HUES48 (cell line): ENCODE results near the gene SPAG6.
A peak's percentile ranks its signal among the peaks of the same experiment; 100 is the strongest.

Experiments
- H3K27ac ChIP-seq: one replicate; pipeline ENCODE4 v1.7.0; 2013; ENCODE audit warnings: low read depth, low read length, inconsistent platforms
- H3K27me3 ChIP-seq: 2 replicates; pipeline ENCODE4 v1.6.1; 2013; ENCODE audit warnings: mild to moderate bottlenecking, low read length; ENCODE audit not compliant: control insufficient read depth, insufficient read depth
- H3K36me3 ChIP-seq: 2 replicates; pipeline ENCODE4 v1.6.1; 2013; ENCODE audit warnings: low read length; ENCODE audit not compliant: control insufficient read depth, insufficient read depth
- H3K4me1 ChIP-seq: 2 replicates; pipeline ENCODE4 v1.6.1; 2013; ENCODE audit warnings: mild to moderate bottlenecking, low read length; ENCODE audit not compliant: control insufficient read depth, insufficient read depth
- H3K4me3 ChIP-seq: 2 replicates; pipeline ENCODE4 v1.5.1; 2013; ENCODE audit warnings: mild to moderate bottlenecking, low read depth, low read length
- H3K9ac ChIP-seq: 2 replicates; pipeline ENCODE4 v1.6.1; 2013; ENCODE audit warnings: mild to moderate bottlenecking, low read depth, low read length, moderate library complexity
- H3K9me3 ChIP-seq: 2 replicates; pipeline ENCODE4 v1.6.1; 2013; ENCODE audit warnings: low read length; ENCODE audit not compliant: control insufficient read depth, insufficient read depth

The SPAG6 gene

DNA sequence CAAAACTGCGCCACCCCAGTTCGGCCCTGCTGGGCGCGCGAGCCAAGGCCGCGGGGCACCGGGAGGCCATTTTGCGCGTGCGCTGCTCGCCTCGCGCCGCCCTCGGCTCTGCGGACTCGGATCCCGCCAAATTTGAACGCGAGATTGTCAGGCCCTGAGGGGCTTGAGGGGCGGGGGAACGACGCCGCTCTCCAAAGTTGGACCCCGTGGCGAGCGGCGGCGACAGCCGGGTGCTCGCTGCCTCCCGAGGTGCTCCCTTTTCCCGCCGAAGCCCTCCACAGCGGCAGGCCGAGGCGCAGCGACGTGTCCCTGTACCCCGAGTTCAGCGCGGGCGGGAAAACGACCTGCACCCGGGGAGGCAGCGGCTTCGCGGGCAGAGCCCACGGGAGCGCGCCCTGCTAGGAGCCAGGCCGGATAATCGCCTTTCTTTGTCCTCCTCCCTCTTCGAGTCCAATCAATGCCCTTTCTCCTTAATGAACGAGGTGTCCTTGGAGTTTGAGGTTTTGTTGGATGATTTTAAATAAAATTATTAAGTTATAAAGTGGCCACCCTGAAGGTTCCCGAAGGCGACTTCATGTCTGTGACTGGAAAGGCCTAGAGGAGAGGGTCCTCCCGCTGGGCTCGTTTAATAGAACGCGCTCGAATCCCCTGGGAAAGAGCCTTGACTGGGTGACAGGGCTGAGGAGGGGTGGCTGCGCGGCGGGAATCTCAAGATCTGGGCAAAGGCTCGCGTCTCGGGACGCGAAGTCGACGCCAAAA, 10.7 kb upstream of the SPAG6 start:
- Histone ChIP-seq H3K36me3 (no peaks in the 10 kb centered on the region), H3K27me3 (peaks cover 100% of the 10 kb centered on the region), H3K27ac (no peak overlapping the region), H3K9ac (no peak overlapping the region), H3K4me3 (peak overlapping the region; percentile 52), H3K9me3 (no peaks in the 10 kb centered on the region), H3K4me1 (peaks cover 39% of the 10 kb centered on the region)

DNA sequence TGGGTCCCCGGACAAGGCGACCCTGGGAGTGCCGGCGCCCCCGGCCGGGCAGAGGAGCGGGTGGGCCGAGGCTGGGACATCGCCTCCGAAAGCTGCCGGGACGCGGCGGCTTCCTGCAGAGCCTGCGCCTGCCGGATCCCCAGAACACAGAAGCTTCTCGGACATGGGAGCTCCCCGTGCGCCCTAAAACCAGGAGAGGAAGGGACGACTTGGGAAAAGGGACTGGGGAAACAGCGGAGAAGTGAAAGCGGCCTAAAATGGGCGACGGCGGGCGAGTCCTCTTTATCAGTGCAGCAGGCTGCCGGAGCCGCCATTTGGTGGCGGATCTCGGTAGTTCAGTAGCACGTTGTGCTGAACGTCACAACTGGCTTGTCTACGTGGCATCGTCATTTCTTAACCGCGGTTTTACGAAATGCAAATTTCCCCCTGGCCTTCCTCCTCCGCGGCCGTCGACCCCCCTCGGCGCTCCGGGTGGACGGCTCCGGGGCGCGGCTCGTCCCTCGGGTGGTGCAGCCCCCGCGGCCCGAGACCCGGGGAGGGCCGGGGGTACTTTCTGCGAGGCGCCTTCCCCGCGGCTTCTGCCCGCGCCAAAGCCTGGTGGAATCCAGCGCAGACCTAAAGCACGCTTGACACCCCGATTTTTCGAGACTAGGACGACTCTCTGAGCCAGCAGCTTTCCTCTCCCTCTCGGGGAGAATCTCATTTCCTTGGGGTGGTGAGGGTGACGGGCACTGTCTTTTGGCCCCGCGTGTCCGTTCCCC, 9.9 kb upstream of the SPAG6 start:
- Histone ChIP-seq H3K4me3 (peak overlapping the region; percentile 52), H3K9me3 (no peaks in the 10 kb centered on the region), H3K9ac (no peak overlapping the region), H3K4me1 (peaks cover 45% of the 10 kb centered on the region), H3K36me3 (no peaks in the 10 kb centered on the region), H3K27ac (no peak overlapping the region), H3K27me3 (peaks cover 100% of the 10 kb centered on the region)

DNA sequence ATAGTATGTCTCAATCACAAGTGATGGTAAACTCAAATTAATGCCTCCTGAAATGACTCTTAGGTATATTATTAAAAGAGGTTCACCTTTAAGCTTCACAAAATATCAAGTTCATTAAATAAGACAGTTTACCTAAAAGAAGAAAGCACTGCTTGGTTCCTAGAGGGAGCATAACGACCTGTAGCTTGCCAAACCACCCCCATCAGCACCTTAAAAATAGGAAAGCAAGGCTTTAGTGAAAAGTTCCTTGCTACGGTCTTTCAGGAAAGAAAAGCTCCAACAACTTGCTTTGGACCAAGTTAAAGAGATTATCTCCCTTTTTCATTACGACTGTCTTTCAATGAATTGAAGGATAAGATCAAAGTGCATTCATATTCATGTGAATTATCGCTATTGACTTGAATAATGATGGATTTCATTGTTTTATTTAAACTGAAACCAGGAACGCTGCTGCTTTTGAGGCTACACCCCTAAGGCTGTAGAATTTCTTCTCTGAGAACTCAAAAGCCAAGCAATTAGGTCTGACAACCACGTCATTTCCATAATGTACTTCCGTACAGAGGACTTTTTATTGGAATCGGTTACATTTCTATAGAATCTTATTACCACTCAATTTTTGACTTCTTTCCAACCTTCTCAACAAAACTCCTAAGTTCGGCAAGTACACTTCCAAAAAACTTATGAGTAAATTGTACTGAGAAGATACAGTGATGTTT, 7.0 kb upstream of the SPAG6 start:
- no peak overlapping the region for H3K9ac ChIP-seq
- H3K27me3 ChIP-seq = peaks cover 100% of the 10 kb centered on the region
- H3K36me3 ChIP-seq = no peaks in the 10 kb centered on the region
- H3K4me1 ChIP-seq = peaks cover 29% of the 10 kb centered on the region
- H3K27ac ChIP-seq = no peak overlapping the region
- H3K4me3 ChIP-seq = no peak overlapping the region
- no peaks in the 10 kb centered on the region for H3K9me3 ChIP-seq

DNA sequence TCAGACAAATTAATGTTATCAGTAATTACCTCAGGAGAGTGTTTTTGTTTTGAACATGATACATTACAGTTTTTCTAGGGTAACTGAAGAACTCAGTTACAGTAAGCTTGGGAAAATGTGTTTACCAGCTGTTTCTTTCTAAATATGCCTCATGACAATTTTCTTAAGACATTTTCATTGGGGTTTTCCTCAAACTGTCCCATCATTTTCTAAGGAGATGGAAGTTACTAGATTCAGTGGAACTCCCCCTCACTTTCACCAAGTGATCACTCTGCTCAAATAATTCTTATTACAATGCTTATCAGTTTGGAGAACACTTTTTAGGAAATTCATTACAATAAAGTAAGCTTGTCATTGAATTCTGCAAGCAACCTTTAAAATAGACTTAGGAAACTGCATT, 6.4 kb upstream of the SPAG6 start:
- H3K27ac ChIP-seq = no peak overlapping the region
- peaks cover 23% of the 10 kb centered on the region for H3K4me1 ChIP-seq
- no peaks in the 10 kb centered on the region for H3K9me3 ChIP-seq
- no peaks in the 10 kb centered on the region for H3K36me3 ChIP-seq
- H3K27me3 ChIP-seq = peaks cover 100% of the 10 kb centered on the region
- H3K9ac ChIP-seq = no peak overlapping the region
- no peak overlapping the region for H3K4me3 ChIP-seq

DNA sequence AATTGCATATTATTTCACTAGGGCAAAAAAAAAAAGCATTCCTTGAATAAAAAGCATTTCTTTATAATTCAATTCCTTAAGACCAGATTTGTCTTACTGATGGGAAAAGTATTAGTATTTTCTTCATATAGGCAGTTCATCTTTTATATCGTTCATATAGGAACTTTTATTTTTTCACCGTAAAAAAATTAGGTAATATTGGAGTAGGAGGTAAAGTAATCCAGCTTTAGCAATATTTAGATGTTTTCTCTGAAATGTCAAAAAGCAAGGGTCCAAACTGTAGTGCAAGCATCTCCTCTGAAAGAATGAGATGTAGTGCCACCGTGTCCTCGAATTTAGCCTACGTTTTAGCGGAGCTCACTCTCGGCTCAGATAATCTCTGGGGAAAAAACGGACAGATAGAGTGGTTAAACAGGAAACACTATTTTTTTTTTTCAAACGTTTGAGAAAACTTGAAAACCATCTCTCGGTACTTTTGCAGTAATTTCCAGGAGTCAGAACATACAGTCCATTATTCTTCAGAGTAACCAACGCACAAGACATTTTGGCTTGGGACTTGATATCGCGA, 5.5 kb upstream of the SPAG6 start:
- Histone ChIP-seq H3K9me3 (no peaks in the 10 kb centered on the region), H3K27me3 (peaks cover 100% of the 10 kb centered on the region), H3K36me3 (no peaks in the 10 kb centered on the region), H3K4me3 (peak overlapping the region; percentile 62), H3K27ac (no peak overlapping the region), H3K9ac (no peak overlapping the region), H3K4me1 (peaks cover 21% of the 10 kb centered on the region)

DNA sequence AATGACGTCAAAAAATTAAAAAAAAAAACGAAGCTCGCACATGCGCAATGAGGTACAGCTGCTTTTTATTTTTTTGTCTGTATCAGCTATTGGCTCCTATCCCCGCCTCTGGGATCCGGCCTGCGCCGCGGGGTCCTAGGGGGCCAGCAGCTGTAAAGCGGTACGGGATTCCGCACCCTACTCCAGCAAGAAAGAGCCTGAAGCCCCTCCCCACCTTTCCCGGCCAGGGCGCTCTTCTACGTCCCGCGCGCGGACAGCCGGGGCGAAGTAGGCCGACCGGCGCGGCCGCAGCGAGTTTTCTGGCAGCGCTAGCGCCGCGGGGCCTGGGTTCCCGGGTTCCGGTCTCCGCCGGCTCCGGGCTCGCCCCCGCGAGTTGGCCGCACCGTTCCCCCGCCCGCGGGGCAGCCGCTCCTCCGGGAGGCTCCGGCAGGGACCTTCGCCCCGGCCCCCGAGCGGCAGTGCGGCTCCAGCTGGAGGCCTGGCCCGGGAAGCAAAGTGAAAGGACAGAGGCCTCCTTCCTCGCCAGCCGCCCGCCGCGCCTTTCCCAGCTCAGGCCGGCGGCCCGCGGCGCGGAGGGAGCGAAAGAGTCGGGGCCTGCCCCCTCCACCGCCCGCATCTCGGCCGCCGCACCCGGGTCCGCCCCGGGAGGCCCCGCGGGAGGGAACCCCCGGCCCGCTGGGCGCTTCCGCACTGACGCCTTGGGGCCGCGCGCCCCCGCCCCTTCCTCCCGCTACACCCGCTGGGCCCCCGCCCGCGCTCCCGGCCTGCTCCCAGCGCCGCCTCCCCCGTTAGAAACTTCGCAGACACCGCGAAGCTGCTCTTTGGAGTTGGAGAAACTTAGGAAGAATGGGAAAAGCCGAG, 4.7 kb upstream of the SPAG6 start:
- peaks cover 21% of the 10 kb centered on the region for H3K4me1 ChIP-seq
- no peaks in the 10 kb centered on the region for H3K9me3 ChIP-seq
- no peaks in the 10 kb centered on the region for H3K36me3 ChIP-seq
- H3K27ac ChIP-seq = no peak overlapping the region
- H3K4me3 ChIP-seq = peak overlapping the region; percentile 62
- peaks cover 100% of the 10 kb centered on the region for H3K27me3 ChIP-seq
- H3K9ac ChIP-seq = no peak overlapping the region

DNA sequence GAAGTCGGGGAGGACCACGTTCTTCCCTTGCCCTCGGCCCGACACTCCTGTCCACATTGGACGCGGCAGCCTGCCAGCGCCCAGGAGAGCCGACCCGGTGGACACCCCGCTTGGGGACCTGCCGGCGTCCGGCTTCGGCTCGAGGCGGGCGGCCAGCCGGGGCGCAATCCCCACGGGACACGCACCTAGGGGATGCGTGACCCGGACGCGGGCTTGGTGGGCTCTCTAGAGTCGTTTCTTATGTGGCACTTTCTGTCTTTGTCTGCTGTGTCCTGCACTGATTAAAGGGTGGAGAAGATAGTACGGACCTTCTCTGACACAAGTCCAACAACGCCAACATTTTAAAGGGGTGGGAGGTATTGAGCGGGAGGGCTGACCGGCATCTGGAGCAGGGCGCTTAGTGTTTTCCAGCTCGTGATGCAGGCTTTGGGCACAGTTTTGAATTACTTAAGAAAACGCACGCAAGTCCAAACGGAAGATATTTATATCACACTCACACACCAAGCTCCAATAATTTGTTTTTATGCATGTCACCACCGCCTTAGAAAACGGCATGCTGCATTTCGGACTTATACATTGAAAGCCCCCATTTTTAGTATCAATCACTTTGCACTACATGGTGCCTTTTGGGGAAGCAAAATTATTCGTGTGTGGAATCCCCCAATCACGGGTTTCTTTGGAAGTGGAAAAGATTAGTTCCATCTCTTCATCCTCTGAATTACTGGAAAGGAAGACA, 3.9 kb upstream of the SPAG6 start:
- H3K27ac ChIP-seq = no peak overlapping the region
- no peak overlapping the region for H3K9ac ChIP-seq
- peaks cover 25% of the 10 kb centered on the region for H3K4me1 ChIP-seq
- H3K27me3 ChIP-seq = peaks cover 100% of the 10 kb centered on the region
- H3K9me3 ChIP-seq = no peaks in the 10 kb centered on the region
- peak overlapping the region; percentile 62 for H3K4me3 ChIP-seq
- H3K36me3 ChIP-seq = no peaks in the 10 kb centered on the region

DNA sequence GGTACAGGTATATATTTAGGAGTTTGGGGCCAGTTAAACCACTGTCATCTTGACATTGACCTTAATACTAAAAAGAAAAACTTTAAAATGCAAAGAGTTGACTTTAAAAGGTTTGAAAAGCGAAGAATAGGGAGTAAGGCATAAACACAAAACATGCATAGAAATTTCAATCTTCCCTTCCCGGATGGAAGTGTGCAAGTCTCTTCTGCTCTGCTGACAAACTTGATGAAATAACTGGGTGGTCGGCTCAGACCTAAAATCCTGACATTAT, 3.4 kb upstream of the SPAG6 start:
- peaks cover 25% of the 10 kb centered on the region for H3K4me1 ChIP-seq
- no peak overlapping the region for H3K4me3 ChIP-seq
- no peaks in the 10 kb centered on the region for H3K9me3 ChIP-seq
- H3K27ac ChIP-seq = no peak overlapping the region
- no peaks in the 10 kb centered on the region for H3K36me3 ChIP-seq
- no peak overlapping the region for H3K9ac ChIP-seq
- peaks cover 100% of the 10 kb centered on the region for H3K27me3 ChIP-seq

DNA sequence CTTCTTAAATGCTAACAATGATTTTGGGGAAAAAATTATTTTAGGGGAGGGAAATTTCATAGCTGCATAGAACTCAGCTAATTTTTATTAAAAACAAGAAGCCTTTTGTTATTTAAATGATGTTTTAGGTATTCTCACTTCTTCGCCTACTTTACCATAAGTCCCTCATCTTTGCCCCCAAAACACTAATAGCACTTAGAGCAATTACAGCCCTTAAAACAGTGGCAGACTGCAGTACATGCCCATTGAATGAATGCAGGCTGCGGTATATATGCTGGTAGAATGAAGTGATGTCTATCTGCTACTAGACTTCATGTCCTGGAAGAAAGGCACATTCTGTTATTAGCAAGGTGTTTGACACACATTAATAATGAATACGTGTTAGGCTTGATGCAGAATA, 2.9 kb upstream of the SPAG6 start:
- H3K4me1 ChIP-seq = peaks cover 20% of the 10 kb centered on the region
- H3K4me3 ChIP-seq = no peak overlapping the region
- H3K27me3 ChIP-seq = peaks cover 100% of the 10 kb centered on the region
- no peak overlapping the region for H3K9ac ChIP-seq
- H3K27ac ChIP-seq = no peak overlapping the region
- no peaks in the 10 kb centered on the region for H3K36me3 ChIP-seq
- no peaks in the 10 kb centered on the region for H3K9me3 ChIP-seq

DNA sequence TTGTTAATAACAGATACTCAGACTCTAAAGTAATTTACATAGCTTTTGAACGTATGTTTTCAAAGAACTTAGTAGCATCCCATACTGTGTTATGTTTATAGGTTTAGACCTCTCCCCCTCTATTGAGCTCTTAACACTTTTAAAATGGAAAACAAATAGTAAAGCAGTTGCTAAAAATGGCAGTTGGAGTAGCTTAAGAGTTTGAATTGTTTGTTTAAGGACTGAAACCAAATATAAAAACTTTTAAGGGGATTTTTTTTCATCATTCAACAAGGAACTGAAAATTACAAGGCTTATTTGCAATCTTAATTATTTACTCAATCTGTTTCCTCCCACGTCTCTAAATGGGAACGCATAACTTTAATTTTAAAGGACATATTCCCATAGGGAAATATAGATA, 1.6 kb upstream of the SPAG6 start:
- Histone ChIP-seq H3K9me3 (no peaks in the 10 kb centered on the region), H3K27me3 (peaks cover 100% of the 10 kb centered on the region), H3K9ac (no peak overlapping the region), H3K27ac (no peak overlapping the region), H3K36me3 (no peaks in the 10 kb centered on the region), H3K4me1 (peaks cover 11% of the 10 kb centered on the region), H3K4me3 (no peak overlapping the region)
